GM21529 (cell line): ENCODE data around the gene ZIC2.

Experiments
- ATAC-seq: cut with Tn5 transposase; IDR thresholded peaks from one replicate; pipeline ENCODE4 v1.9.1; 2021; ENCODE audit not compliant: unreplicated experiment

Gene ZIC2

DNA sequence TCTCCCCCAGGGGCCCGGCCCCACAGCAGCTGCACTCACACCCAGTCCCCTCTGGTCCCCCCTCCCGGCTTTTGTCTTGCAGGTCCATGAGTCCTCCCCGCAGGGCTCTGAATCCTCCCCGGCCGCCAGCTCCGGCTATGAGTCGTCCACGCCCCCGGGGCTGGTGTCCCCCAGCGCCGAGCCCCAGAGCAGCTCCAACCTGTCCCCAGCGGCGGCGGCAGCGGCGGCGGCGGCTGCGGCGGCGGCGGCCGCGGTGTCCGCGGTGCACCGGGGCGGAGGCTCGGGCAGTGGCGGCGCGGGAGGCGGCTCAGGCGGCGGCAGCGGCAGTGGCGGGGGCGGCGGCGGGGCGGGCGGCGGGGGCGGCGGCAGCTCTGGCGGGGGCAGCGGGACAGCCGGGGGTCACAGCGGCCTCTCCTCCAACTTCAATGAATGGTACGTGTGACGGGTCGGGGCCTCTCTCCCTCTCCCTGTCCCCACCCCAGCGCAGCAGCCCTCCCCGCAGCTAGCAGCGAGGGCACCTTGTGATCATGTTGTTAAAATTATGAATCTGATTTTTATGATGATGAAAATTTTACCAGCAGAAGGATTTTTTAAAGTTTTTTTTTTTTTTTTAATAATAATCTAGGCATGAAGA, 3.8 kb downstream of the ZIC2 start:
- no peak for ATAC-seq

- no peak for ATAC-seq
Observed at GRCh38 chr13:99985886-99986527, 4.4 kb downstream of the ZIC2 start.

DNA sequence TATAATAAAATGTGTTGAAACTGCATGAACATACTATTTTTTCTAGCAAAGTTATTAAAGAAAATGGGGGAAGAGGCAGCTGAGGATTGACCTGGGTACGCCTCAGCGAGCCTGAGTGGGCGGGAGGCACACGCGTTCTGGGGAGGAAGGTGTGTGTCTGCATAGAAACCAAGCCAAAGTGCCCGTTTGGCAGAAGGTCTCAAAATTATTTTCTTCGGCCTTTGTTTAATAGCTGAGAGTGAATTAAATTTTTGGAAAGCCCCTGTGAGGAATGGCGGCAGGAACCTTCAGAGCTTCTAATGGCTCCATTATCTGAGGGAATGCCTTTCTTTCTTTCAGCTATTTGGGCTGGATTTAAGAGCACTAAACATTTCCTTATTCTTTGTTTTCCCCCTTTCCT, 5.2 kb downstream of the ZIC2 start:
- ATAC-seq = no peak

DNA sequence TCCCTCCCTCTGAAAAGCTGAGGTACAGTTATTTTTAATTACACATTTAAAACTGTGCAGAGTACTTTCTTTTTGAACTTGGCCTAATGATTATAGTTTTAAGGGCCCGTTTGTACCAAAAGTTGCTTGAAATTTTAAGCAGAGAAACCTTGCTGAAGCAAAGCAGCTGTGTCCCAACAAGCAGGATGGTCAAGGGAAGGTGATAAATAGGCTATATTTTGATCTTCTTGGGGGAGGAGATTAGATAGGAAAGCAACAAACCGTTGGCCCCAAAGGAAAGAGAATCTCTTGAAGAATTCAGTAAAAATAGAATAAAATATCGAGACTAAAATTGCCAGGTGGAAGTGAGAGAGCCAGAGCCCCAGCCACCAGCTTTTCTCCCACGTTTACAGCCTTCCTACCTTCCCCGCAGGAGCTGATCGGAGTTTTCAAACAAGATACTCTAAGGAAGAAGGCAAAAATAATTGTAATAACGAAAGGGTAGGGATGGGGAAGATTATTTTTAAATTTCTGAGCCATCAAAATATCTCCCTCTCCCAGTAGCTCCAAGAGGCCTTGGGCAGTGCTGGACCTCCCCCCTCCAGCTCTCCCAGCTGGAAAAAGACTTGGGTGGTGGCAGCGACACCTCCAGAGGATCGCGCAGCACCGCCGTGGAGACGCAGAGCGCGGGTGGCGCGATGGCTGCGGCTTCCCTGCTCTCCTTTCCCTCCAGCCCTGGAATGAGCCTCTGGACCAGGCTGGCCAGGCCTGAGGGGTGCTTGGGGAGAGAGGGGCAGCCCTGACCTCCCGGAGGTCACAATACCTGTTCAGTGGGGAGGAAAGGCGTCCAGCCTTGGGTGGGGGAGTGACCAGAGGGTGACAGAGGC, 5.8 kb downstream of the ZIC2 start:
- no peak for ATAC-seq

DNA sequence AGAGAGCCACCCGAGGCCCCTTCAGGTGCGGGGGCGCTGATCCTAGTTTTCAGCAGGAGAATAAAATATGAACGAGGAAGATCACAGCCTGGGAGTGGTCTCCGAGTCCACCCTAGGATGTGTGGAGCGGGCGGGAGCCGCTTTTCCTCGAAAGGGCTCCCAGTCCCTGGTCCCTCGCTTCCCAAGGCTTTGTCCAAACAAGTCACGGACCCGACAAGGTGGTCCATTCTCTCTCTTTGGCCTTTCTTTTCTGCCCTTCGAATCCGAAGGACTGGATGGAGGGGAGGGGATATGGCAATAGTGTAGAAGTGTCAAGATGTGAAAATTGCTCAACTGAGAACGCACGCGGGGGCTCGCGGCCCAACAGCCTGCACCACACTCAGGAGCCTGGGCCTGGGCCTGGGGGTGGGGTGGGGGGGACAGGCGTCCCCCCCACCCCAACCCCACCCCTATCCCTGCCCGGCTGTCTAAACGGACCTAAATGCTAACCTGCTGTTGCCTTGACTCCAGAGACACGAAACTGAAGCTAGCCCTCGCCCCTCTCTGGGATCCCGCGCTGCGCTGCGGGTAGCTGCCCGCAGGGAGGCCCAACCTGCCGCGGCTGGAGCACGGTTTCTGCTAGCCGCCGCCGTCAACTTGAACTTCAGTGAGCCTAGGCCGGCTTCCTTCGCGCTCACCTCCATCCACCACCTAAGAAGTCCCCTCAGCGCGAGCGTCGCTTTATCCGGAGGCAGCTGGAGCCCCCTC, 7.1 kb downstream of the ZIC2 start:
- ATAC-seq = no peak

- ATAC-seq = no peak
Observed at GRCh38 chr13:99989276-99990125, 7.9 kb downstream of the ZIC2 start.

DNA sequence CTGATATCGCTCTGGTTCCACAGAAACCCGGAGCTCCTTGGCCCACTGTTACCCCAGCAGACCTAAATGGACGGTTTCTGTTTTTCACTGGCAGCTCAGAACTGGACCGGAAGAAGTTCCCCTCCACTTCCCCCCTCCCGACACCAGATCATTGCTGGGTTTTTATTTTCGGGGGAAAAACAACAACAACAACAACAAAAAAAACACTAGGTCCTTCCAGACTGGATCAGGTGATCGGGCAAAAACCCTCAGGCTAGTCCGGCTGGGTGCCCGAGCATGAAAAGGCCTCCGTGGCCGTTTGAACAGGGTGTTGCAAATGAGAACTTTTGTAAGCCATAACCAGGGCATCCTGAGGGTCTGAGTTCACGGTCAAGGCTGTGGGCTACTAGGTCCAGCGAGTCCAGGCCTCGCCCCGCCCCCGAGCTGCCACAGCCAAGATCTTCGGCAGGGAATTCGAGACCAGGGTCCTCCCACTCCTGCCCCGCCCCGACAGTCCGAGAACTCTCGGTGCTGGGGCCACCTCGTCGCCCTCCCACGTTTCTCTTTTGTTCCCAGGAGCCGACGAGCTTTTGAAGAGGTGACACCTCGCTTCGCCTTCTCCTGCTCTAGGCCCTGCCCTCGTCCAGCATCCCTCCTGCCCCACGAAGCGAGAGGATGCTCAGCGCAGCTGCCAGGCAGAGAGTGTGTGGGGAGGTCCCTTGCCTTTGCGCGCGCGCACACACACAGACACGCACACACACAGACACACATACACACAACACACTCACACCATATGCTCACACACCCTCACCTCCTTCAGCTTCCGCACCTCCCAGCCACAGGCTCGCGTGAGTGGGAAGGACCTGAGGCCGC, 8.8 kb downstream of the ZIC2 start:
- ATAC-seq = no peak

DNA sequence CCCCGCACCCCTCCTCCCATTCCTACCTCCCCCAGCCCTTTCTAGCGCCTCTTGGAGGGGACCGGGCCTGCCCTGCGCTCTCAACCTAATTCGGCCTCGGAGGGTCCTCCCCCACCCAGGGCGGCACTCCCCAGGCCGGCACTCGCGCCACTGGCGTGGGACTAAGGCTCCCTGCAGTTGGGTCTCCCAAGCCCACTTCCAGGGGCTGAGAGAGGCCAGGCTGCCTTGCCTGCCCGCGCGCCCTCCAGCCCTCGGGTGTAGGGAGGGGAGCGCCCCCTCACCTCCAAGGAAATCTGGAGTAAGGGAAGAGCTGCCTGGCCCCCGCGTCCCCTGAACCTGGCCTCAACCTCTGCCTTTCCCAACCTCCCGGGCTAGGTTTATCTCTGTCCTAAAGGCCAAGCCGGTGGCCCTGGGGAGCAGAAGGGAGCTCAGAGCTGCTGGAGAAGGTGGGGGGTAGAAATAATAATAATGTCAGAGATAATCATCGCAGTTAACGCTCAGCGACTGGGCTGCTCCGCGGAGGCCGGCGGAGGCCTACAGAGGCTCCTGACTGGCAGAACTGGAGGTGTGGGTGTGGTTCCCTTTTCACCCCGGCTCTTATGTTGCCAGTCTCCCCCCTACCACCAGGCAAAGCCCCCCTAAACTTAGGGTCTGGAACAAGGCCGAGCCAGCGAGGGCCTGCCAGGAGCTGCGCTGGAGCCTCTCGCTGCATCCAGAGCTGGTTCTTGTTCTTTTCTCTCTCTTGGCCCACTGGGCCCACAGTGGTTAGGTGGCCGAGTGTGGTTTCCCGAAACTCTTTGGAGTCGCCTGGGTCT, 9.6 kb downstream of the ZIC2 start:
- no peak for ATAC-seq

DNA sequence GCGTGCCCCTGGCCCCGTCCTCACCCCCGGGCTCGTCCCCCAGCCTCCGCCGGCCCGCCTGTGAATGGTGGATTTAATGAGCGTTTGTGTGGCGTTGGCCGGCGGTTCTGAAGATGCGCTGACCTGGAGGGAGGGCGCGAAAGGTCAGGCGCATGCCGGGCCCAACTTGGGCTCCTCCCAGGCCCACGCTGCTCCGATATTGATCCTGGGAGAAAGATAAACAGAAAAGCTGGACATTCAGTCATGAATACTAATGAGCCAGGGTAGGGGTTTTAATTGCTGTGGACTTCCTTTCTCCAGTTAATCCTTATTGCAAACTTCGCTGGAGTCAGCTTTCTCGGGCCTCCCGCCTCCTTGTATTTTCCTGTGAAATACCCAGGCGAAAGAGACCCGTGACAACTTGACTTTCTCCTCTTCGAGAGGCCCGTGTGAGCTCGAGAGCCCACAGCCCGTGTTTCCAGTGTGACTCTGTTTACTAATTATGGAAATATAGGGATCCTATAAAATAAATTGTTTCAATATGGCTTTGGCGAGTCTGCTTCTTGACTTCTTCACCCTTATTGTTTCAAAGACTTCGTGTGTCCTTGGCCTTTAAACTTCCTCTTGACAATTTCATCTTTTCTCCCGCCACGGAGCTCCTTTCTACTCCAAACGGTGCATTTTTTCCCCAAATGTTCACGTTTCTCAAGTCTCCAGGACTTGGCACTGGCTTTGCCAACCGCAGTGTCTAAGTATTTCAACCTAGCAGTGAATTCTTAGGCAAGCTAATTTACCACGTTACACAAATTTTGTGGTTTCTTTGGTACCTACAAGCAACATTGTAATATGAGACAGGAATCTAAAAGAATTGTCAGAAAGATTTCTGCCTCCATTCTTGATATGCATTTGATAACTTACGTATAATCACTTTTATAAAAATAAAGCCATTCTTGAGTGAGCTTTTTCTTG, 10.5 kb downstream of the ZIC2 start:
- ATAC-seq = no peak

GRCh38 chr13:99992949-99993351, 11.4 kb downstream of the ZIC2 start:
- ATAC-seq = no peak

- no peak for ATAC-seq
Observed at GRCh38 chr13:99993660-99994637, 12.4 kb downstream of the ZIC2 start.

GRCh38 chr13:99994638-99995020, 13.0 kb downstream of the ZIC2 start:
- ATAC-seq = no peak

- no peak for ATAC-seq
Observed at GRCh38 chr13:99995104-99995588, 13.6 kb downstream of the ZIC2 start.

- ATAC-seq = no peak
Observed at GRCh38 chr13:99995589-99996380, 14.2 kb downstream of the ZIC2 start.

DNA sequence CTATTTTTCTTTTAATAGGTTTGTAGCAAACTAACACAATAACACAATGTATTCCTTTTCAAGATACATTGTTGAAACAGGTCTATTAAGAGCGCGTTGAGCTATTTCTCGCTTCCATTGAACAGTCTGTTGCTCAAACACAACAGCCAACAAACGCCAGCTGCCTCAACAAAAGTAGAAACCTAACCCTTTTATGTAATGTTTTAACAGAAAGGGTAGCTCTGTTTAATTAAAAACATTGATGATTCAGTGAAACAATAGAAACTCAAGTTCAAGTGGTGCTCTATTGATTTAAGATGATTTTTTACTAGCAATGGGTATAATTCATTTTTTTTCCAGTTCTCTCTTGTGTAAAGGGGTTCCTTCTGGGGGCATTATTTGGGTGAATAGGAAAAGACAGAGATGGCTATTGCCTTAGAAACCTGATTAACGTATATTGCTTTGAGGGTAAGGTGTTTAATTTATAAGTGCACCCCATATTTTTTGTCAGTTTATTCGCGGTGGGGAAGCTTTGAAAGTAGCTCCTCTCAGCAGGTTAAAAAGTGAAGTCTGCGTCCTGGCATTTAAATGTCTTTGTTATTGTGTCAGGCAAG, 14.9 kb downstream of the ZIC2 start:
- no peak for ATAC-seq
